ENCODE data around the gene PADI2.

PADI2 gene

DNA sequence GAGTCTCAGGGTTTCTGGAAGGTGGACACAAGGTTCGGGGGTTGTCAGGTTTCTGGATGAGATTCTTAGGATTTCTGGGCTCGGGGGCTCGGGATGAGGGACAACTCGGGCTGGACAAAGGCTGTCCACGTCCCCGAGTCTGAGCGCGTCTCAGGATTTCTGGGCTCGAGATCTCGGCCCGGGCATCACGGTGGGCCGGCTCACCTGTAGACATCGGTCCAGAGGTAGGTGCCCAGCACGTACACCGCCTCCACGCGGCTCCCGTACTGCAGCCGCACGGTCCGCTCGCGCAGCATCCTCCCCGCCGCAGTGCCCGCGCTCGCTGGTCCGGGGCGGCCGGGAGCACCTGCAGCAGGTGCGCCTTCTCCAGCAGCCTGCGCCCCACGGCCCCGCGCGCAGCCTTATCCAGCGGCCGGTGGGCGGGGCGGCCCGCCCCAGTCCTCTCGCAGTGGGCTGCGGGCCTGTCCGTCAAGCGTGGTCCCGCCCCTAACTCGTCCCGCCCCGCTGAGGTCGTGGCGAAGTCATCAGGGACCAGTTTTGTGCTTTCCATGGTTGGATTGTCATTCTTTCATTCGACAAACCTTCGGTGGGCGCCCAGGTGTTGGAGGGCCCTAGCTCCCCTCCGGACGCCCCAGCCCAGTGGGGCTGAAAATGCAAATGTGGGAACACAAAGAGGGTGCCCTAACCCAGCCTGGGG, at the start of gene PADI2:
TSS of gene PADI2 (minus strand) at position 376 of the 697 bp plus-strand sequence. CDS start at position 296, 80 bp downstream.
- peak; percentile 58 for DNase-seq

DNA sequence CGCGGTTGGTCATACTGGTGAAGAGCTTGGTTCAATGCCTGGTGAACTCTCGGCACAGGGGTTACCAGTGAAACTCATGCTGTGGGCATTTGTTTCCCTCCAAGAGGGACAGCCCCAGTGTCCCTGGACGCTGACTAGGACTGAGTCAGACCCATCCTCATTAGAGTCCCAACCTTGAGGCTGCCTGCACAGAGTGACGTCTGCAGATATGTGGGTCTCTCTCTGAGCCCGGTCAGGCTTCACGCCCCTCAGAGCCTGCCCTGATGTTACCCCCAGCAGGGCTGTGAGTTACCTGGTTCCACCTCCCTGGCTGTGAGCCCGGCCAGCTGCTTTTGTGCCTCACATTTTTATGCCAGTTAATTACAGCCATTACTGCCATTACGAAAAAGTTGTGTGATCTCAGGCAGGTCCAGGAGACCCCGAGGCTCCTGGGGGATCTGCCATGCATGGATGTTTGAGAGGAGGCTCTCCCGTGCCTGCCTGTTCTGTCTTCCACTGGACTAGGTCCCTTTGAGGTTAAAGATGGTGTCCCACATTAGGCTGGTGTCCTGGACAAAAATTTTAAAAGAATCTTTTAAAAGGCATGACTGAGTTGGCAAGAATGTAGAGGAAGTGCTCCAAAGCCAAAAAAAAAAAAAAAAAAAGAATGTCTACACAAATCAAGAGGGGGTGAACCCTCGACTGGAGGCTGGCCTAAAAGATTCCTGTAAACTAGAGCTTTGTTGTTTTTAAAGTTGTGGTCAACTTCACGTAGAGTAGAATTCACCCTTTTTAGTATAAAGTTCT, 49.0 kb upstream of the PADI2 start:
- no peak for DNase-seq

DNA sequence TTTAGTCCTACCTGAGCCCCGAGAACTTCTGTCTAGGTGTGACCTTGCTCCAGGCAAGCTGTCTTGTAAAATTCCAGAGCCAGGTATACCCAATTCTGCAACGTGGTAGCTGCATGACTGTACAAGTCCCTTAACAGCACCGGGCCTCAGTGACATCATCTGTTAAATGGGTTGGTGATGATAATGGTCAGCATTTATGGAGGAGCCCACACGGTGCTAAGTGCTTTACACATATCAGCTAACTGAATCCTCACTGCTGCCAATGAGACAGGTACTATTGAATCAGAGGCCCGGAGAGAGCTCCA, 48.5 kb upstream of the PADI2 start:
- no peak for DNase-seq

DNA sequence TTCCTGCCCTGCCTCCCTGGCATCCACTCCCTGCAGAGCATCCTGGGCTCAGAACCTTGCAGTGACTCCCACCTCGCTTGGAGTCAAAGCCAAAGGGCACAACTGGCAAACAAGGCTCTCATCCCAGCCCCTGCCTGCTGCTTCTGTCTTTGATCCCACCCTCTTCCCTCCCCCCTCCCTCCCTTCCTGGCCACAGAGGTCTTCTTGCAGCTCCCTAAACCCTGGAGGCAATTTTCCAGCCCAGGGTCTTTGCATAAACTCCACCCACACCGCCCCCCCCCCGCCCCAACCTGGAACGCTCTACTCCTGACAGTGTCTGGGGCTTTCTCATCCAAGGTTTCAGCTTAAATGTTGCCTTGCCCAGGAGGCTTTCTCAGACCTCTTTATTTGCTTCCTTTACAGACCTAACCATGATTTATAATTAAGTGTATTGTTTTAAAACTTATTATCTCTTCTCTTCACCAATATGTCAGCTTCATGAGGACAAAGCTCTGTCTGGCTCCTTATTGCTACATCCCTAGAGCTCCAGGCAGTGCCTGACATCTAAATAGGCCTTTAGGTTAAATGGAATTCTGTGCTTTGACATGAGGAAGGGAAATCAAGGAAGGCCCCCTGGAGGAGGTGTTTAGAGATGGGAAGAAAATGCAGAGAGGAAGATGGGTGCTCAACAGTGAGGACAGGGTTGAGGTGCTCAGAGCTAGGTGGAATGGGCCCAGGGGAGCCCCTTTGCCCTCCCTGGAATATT, 48.0 kb upstream of the PADI2 start:
- DNase-seq, result no peak

DNA sequence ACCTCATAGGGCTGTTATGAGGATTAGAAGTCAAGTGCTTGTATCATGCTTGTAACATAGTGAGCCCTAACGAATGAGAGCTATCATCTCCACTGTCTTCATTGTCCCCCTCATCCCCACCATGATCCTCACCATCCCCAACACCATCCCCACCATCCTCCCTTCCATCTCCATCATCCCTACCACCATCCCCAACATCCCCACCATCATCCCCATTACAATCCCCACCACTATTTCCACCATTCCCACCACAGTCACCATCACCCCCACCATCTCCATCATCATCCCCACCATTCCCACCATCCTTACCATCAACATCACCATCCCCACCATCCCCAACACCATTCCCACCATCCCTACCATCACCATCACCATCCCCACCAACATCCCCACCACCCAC, 46.6 kb upstream of the PADI2 start:
- DNase-seq, result no peak

DNA sequence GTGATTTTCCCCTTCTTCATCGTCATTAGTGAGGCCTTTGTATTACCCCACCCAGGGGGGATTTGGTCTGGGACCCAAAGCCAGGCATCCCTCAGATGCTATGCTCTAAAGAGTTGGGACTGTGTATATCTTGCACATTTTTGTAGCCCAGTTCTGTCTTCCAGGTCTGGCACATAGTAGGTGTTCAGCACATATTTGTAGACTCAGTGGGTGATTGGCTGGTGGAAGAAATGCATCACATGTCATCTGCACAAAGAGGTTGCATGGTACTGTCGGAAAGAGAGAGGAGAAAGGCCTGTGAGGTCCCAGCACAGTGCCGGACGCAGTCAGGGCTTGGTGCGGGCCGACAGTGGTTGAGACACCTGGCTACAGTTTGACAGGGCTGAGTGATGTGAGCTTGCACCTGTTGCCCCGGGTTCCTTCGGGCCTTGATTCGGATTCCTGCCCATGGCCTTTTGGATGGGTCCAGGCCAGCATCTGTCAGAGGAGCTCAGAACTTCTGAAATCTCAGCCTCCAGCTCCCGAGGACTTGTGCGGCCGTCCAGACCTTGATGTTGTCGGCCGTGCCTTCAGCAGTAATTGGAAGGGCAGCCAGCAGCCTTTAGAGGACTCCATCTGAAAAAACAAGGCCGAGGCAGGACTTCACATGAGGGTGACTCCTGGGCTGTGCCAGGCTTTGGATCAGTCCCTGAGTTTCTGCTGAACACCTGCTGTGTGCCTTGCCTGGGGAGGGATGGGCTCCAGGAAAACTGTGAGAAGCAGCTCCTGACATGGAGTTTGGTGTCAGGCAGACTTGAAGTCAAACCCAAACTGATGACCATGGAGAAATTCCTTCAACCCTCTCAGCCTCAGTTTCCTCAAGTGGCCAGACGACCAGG, 44.8 kb upstream of the PADI2 start:
- no peak for DNase-seq

DNA sequence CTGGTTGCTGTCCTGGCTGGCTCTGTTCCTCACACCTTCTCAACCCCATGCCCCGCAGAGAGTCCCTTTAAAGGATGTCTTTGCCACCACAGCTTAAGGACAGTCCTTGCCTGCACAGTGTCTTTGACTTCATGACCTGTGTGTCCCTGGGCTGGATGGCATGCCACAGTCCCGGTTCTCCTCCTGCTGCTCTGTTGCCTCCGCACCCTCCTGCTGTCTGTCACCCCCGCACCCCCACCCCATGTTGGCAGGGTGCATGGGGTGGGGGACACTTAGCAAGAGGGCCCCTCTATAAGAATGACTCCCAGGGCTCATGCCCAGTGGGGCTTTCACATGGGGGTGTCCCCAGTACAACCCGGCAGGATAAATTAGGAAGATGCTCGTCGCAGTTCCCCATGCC, 44.1 kb upstream of the PADI2 start:
- no peak for DNase-seq

DNA sequence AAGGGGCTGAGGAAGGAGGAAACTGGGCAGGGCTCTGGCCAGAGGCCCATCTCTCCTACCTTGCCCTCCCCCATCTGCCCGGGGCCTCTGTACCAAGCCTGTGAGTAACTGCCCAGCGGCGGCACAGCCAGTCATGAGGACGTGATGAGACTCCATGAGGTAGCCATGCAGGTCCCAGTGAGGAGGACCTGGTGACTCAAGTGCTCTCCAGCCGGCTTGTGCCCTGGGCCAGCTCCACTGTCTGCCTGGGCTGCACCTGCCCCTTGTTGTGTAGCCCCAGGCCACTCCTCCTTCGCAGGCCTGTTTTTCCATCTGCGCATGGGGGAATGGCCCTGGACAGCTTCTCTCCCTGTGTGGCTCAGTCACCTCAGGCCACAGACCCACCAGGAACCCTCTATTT, 43.7 kb upstream of the PADI2 start:
- DNase-seq, result no peak

DNA sequence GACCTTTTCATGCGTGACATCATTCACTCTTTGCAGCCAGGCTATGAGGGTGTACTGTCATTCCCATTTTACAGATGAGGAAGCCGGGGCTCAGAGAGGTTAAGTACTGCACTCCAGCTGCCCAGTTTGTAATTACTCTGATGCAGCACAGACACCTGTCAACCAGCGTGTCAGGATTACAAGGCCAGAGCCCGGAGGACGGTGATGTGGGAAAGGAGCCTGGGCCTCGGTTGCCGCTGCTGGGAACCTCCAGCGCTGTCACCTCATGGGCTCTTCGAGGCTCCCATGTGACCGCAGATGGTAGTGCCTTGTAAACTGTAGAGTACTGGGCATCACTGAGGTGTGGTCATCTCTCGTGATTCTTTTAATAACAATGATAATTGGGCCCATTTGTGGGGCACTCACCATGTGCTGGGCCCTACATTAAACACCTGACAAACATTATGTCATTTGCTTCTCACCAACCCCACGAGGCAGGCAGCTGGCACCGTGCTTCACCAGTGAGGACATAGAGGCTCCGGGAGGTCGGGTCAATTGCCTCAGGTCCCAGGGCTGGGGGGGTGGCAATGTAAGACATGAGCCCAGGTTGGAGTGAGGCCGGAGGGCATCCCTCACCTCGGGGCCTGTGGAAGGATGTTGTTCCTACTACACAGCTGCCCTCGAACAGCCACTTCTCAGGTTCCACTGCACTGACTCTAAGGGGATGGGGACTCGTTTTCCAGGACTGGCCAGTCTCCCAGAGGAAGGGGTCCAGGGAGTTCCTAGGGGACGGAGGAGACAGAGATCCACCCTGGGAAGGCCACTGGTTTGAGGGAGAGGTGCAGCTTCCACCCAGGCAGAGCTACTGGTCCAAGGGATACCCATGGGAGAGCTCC, 42.9 kb upstream of the PADI2 start:
- no peak for DNase-seq

DNA sequence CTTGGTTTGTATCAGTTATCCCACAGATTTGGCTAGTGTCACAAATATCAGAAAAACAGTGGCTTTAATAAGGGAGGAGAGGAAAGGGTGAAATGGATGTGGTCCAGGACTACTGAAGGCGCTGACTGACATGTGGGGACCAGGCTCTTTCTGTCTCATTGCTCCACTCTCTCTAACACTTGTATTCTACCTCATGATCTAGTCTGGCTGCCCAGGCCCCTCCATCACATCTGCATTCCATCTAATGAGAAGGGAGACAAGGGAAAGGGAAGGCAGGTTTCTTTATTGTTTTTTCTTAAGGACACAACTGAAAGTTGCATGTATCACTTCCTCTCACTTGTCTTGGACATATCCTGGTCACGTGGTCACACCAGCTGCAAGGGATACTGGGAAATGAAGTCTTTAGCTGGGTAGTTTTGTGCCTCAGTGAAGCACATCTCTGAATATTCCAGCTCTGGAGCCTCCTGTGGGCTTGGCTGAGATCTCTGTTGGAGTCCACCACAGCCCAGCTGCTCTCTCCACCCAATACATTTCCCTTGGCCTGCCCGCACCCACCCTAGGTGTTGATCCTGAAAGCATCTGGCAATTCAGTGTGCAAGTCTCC, 42.0 kb upstream of the PADI2 start:
- DNase-seq, result peak; percentile 31

DNA sequence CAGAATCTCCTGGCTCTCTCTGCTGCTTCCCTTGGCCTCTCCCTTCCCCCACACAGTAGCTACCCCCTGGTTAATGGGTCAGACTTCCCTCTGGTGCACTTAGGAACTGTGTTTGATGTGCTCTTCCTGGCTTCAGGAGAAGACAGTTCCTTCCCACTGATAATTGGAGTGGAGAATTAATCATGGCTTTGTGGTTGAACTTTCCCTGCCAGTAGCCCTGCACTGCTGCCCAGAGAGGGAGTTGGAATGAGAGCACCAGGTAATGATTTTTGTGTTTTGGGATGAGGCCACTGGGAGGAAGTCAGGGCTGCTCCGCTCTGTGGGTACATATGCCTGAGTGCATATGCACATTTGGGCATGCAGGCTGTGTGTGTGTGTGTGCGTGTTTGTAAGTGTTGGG, 39.7 kb upstream of the PADI2 start:
- DNase-seq, result no peak

DNA sequence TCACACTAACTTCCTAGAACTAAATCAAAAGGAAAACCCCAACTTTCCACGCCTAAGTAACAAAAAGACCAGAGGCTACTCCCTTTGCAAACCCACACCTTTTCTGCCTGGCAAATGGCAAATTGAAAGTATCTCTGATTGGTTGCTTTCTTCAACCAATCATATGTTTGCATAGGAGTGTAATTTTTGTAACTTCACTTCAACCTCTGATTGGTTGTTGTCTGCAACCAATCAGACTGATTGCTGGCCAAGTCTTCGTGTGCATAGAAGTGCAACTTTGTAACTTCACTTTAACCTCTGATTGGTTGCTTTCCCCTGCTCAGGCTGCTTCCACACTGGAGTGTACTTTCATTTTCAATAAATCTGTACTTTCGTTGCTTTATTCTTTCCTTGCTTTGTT, 36.9 kb upstream of the PADI2 start:
- DNase-seq, result peak; percentile 5

DNA sequence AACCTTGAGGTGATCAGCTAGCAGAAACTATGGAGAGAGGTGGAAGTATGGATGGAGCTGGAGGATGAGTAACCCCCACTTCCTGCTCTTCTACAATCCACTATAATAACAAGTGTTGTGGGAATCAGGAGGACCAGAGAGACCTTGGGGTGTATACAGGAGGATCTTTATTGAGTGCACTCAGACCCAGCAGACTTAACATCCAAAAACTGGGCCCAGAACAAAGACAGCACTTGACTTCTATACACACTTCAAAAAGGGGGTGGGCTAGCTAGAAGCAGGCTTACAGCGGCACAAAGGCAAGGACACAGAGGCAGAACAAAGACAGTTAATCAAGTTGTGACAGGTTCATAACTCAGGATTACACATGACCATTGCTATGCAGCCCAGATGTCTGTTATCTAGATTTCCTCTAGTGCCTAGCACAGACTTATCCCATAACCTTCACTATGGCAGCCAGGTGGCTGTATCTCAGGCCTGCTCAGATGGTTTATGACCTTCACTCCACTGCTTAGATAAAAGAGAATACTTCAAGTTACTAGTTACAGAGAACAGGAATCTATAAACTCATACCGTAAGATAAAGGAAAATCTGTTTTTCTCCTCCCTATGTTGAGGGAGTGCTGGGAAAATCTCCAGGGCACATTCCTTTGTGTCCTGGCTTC, 36.1 kb upstream of the PADI2 start:
- no peak for DNase-seq

DNA sequence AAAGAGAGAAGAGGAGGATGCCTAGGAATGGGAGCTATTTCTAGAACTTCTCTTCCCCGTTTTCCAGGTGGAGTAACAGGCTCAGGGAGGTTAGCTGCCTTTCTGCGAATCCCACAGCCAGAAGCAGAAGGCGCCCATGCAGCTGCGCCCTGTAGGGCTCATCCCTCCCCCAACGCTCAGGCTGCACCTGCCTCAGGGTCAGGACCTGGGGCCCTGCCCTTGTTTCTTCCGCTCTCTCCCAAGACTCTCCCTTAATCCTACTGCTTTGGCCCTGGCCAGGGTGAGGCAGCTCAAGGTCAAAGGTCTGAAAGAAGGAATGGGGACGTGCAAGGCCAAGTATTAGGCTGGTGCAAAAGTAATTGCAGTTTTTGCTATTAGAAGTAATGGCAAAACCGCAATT, 30.5 kb upstream of the PADI2 start:
- DNase-seq, result no peak

DNA sequence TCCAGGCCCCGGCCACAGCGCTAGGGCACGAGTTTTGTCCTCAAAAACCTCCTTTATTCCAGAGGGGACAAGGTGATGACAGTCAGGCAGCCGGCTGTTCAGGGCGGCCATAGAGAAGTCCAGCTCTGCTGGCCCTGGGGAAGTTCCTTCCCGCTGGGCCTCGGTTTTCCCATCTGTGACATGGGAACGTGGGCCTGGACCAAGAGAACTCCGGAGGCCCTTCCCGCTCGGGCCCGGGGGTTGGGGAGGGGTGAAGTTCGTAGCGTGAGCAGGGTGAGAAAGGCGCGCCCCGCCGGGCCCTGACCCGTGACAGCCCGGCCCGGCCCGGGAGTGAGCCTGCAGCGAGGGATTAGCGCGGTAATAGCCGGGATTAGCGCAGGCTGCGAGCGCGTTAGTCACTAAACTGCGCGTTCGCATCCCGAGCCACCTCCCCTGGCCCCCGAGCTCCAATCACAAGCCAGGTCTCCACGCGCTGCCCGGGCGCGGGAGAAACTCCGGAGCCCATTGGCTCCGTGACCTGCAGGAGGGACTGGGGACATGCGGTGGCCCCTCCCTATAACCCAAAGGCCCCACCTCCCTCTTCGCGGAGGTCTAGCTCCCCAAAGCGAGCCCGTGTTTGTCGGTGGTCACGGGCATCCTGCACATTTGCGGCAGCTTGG, 29.8 kb upstream of the PADI2 start:
- no peak for DNase-seq

DNA sequence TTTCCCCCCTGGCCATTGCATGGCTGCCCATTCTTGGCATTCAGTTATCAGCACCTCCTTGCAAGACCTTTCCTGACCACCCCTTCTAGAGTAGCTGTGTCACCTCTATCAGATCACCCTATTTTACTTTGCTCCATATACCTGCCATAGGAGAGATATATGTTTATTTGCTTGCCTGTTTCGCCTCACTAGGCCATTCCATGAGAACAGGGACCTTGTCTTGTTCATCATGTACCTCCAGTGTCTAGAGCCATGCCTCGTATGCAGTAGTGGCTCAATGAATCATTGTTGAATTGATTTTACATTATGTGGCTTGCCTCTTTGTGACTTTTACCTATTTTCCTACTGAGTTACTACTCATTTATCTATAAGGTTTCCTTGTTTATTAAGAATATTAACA, 26.4 kb upstream of the PADI2 start:
- no peak for DNase-seq

DNA sequence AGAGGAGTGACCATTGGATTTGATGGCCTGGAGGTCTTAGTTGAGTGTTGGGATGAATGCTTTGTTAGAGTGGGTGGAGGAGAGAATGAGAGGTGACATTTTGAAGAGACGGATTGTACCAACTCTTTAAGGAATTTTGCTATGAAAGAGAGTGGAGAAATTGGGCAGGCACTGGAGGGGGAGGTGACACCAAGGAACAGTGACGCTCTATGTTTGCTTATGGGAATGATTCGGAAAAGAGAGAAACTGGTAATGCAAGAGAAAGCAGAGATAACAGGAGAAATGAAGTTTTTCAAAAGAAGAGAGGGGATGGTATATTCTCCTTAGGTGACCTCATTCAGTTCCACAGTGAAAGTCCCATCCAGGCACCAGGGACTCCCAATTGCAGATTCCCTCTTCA, 24.5 kb upstream of the PADI2 start:
- DNase-seq, result no peak

DNA sequence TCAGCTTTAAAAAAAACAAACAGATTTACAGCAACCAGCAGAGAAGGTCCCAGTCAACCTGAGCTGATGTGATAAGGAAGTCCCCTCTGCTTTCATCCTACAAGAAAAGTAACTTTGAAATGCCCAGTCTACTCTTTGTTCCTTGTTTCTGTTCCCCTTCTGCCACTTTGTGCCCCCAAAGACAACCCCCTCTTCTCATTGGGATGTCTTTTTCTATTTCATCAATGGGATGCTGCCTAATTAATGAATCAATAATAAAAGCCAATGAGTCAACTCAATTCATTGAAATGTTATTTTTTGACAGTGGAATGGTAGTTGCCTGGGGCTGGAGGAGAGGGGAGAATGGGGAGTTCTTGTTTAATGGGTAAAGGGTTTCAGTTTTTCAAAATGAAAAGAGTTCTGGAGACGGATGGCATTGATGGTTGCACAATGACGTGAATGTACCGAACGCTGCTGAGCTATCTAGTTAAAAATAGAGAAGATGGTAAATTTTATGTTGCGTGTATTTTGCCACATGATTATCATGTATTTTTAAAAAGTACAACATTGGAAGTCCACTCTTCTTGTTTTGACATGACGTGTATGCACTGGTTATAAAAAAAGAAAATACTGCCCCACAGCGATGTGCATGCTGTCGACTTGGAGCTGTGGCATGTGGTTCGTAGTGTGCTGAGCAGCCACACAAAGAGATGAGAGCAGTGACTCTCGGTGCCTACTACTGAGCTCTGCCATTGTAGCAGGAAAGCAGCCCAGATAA, 22.4 kb upstream of the PADI2 start:
- DNase-seq, result no peak

DNA sequence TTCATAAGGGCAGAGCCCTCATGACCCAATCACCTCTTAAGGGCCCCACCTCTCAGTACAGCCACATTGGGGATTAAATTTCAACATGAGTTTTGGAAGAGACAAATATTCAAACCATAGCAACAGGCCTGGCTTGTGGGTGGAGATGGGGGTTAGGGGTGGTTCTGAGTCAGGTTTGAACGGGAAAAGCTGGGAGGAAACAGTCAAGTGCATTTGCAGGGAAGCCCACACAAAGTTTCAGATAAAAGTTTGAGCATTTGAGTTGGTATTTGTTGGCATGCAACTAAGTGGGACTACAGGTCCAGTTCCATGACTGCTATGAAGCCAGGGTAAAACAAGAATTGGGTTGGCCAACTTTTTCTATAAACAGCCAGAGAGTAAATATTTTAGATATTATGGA, 21.0 kb upstream of the PADI2 start:
- no peak for DNase-seq

DNA sequence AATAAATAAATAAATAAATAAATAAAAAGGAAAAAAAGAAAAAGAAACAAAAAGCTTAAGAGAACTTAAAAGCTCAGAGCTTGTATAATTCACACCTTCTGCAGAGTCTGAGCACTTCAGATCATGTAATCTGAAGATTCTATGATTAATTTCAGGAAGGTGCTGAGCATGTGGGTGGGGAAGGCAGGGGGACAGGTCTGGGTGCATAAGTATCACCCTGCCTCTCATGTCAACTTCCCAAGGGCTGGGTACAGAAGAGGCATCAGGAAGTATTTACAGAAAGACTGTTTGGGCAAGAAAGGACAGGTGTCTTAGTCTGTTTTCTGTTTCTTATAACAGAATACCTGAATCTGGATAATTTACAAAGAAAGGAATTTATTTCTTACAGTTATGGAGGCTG, 20.4 kb upstream of the PADI2 start:
- DNase-seq, result no peak
